Measurements from ENCODE around the gene ACOXL.
"Not testable (repeated sequence)": the region's sequence is repeated elsewhere in the genome, so short reads cannot be mapped to it uniquely, and the experiment has no call there.

The ACOXL gene

DNA sequence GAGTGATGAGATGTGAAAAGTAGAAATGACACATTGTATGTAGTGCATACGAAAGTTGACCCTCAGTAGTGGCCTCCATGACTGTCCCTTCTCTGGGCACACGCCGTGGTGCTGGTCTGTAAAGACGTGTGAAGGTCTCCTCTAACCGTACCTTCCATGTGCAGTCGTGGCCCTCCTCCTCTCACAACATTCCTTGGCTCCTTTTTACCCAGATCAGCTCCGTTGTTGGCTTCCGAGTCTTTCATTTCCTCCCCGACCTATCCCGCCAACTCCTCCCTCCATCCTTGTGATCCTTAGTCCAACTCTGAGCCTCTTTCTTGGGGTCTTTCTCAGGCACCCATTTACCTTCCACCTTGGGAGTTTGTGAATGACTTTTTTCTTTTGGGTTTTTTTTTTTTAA lies 227.9 kb downstream of the ACOXL start:
- no peak for DNase-seq (ENCODE audit: low read depth in 1 of 2, low spot score in 1 of 2)

DNA sequence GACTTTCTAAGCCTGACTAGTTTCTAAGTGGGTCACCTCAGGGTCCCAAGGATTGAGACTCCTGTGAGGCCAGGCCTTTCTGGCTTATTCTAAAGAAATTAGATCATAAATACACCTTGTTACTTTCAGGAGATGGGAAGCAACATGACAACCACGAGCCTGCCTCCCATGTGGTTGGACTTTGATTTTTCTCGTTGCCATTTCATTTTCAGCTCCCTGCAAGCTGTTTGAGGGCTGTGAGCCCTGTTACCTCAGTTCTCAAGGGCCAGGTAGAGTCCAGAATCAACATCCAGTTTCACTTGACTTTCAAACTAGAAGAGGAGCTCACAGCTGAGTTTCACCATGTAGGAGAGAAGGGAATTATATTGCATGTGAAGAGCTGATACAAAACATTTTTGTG lies 228.6 kb downstream of the ACOXL start:
- DNase-seq (ENCODE audit: low read depth in 1 of 2, low spot score in 1 of 2) = no peak

DNA sequence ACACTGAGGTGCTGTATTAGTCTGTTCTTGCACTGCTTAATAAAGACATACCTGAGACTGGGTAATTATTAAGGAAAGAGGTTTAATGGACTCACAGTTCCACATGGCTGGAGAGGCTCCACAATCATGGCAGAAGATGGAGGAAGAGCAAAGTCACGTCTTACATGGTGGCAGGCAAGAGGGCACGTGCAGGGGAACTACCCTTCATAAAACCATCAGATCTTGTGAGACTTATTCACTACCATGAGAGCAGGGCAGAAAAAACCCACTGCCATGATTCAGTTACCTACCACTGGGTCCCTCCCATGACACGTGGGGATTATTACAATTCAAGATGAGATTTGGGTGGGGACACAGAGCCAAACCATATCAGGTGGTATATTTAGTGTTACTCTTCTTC lies 229.3 kb downstream of the ACOXL start:
- DNase-seq (ENCODE audit: low read depth in 1 of 2, low spot score in 1 of 2) = not testable (repeated sequence)

DNA sequence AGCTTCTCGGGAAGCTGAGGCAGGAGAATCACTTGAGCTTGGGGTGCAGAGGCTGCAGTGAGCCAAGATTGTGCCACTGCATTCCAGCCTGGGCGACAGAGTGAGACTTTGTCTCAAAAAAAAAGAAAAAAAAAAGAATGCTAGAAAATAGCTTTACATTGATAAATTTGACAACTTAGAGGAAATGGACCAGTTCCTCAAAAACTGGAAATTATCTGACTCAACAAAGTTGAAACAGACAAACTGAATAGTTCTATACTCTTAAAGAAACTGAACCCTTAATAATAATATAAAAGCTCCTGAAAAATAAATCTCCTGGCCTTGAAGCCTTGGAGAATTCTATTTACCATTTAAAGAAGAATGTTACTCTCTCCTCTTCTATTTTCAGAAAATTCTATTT lies 237.3 kb downstream of the ACOXL start:
- no peak for DNase-seq (ENCODE audit: low read depth in 1 of 2, low spot score in 1 of 2)

DNA sequence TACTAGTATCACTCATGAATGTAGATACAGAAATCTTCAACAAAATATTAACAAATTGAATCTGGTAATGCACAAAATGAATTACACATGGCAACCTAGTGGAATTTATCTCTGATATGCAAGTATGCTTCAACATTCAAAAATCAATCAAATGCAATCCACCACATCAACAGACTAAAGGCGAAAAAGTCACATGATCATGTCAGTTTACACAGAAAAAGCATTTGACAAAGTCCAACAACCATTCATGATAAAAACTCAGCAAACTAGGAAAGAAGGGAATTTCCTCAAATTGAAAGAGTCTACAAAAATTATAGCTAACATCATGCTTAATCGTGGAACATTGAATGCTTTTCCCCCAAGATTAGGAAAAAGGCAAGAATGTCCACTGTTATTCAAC lies 237.8 kb downstream of the ACOXL start:
- DNase-seq (ENCODE audit: low read depth in 1 of 2, low spot score in 1 of 2) = no peak

DNA sequence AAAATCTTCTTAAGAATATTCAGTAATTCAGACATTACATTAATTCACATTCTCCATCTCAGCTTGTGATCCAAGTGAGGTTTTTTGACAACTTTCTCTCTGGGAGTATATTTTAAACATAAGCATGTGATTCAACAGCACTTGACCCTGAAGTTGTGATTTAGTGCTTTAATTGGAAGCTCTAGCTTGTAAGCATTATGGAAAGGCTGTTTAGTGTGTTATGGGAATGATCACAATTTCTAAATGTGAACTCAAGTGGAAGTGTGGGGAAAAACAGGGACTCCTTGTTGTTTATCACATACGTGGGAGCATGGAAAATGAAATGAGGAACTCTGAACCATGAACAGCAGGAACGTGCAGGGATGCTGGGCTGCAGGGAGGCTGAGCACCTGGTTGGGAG lies 239.4 kb downstream of the ACOXL start:
- no peak for DNase-seq (ENCODE audit: low read depth in 1 of 2, low spot score in 1 of 2)

DNA sequence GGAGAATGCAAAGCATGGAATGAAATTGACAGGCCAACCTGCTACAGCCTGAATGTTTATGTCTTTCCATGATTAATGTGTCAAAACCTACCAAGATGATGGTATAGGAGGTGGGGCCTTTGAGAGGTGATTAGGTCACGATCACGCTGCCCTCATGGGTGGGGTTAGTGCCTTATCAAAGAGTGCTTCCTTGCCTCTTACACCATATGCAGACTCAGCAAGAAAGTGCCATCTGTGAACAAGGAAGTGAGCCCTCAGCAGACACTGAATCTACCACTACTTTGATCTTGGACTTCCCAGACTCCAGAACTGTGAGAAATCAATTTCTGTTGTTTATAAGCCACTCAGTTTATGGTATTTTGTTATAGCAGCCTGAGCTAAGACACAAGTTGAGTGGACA lies 240.9 kb downstream of the ACOXL start:
- DNase-seq (ENCODE audit: low read depth in 1 of 2, low spot score in 1 of 2) = no peak

DNA sequence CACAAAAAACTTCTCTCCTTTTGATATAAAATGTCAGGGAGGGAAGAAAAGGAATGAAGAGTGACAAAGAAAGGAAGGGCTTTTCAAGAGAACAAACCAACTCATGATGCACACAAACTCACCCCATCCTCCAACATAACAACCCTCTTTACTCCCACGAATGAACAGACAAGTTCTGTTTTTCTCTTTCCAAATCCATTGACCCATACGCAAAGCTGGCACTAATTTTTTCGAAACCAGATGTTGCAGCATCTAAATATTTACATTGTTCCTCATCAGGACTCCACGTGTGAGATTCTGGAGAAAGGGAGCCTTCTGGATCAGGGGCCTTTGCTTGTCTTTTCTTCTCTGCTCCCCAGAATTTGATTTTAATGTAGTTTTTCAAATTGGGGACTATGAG lies 245.0 kb downstream of the ACOXL start:
- DNase-seq (ENCODE audit: low read depth in 1 of 2, low spot score in 1 of 2) = no peak

DNA sequence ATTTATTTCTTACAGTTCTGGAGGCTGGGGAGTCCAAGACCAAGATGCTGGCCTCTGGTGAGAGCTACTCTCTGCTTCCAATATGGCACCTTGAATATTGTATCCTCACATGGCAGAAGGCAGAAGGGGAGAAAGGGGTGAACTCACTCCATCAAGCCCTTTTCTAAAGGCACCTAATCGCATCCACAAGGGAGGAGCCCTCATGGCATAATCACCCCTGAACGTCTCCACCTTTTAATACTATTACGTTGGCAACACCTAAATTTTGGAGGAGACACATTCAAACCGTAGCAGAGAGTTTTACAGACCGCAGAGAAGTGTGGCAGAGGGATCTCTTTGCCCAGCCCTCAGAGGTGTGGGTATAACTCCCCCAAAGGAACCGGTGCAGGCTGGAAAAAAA lies 245.8 kb downstream of the ACOXL start:
- DNase-seq (ENCODE audit: low read depth in 1 of 2, low spot score in 1 of 2) = no peak

DNA sequence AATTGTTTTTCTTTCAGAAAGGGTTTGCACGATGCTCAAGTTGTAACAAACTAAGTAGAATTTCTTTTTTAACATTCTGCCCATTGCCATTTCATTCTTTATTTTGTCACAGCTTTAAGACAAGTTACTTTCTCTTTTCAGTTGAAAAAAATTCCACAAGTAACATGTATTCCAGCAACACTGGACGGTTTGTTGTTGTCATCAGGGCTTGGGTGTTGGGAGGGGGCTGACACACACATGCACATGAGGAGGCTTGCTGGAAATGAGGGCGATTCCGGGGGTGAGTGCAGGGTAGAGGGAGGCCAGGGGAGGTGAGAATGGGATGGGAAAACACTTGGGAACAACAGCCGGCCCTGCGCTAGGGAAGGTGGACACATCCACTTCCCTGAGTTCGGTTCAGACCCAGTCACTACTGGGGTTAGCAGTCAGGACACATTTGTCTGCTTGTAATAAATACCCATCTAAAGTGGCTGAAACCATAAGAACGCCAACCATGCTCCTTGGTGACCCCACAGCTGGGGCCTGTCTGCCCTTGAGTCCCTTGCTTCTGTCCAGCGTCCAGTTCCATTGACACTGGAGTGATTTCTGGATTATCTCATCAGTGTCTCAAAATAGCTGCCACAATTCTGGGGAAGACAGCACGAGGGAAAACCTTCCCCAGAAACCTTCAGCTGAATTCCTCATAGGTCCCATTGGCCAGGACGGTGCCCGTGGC lies 246.5 kb downstream of the ACOXL start:
- DNase-seq (ENCODE audit: low read depth in 1 of 2, low spot score in 1 of 2) = no peak

DNA sequence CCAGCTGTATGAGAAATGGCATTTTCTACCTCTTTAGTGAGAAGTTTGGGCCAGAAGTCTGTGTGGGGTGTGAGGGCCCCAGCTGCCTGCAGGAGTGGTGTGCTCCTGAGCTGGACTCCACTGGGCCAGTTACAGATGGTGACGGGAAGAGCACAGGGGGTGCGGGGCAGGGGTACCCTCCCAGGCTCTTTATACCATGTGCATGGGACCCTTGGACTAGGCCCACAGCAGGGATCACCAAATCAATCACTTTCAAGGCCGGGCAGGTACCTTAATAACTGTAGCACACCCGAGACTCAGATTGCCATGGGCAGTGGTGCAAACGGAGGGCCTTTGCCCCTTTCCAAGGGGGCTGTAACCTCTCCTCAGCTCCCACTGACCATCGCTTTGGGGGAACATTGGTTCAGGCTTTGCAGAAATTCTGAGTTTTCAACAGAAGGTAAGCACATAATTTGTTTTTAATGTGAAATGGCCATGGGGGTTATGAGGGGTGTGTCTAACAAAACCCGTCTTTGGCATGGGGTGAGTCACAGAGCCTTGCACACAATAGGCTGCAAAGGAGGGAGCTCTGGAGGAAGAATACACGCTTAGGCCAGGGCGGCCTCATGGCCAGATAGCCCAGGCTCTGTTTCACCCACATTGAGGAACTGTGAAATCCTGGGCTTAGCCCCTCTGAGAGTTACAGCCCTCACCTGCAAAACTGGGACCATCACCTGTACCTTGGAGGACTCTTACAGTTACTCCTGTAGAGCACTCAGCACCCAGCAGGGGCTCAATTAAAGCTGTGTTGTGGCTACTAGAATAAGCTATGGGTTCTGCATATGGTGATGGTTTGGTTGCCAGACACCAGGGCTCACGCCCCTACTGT lies 247.3 kb downstream of the ACOXL start:
- no peak for DNase-seq (ENCODE audit: low read depth in 1 of 2, low spot score in 1 of 2)

DNA sequence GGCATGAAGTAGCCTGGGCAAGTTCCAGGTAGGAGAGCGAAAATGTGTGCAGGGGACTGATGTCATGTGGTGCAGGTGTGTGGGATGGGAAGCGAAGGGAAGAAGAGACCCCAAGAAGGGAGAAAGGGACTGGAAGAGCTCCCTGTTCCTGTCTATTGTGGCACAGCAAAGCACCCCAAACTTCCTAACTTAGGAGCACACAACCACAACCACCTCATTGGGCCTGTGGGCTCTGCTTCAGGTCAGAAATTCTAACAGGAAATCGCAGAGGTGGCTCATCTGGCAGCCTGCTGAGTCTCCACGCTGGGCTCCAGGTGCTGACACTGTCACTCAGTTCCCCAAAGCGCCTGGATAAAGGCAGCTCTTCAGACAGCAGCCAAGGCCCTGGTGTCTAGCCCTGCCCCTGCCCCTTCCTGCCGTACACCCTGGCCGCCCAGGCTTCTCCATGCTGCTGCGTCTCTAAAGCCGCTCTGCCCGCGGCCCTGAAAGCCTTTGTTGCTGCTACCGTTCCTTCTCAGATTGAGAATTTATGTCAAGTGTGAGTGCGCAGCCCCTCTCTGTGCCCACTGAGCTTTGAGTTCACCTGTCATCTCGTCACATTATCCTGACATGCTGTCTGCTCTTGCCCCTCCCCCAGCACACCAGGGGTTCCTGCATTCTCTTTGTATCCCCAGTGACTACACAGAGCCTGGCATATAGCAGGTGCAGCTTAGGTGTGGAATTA lies 248.1 kb downstream of the ACOXL start:
- no peak for DNase-seq (ENCODE audit: low read depth in 1 of 2, low spot score in 1 of 2)

DNA sequence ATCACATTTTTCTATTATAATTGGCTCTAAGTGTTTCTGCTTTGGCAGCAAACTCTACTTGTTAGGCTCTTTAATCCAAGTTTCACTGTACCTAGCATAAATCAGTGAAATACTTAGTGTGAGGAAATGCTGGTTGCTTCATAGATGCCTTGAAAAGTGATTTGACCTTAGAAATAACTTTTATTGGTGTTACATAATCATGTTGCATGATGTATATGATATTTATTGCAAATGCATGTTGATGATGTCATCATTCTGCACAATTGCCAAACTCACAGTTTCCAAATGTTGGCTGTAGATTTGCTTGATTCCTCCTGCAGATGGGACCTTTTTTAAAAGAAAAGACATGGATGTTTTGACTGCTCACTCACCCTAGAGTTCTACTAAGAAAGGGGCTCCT lies 250.8 kb downstream of the ACOXL start:
- DNase-seq (ENCODE audit: low read depth in 1 of 2, low spot score in 1 of 2) = no peak

DNA sequence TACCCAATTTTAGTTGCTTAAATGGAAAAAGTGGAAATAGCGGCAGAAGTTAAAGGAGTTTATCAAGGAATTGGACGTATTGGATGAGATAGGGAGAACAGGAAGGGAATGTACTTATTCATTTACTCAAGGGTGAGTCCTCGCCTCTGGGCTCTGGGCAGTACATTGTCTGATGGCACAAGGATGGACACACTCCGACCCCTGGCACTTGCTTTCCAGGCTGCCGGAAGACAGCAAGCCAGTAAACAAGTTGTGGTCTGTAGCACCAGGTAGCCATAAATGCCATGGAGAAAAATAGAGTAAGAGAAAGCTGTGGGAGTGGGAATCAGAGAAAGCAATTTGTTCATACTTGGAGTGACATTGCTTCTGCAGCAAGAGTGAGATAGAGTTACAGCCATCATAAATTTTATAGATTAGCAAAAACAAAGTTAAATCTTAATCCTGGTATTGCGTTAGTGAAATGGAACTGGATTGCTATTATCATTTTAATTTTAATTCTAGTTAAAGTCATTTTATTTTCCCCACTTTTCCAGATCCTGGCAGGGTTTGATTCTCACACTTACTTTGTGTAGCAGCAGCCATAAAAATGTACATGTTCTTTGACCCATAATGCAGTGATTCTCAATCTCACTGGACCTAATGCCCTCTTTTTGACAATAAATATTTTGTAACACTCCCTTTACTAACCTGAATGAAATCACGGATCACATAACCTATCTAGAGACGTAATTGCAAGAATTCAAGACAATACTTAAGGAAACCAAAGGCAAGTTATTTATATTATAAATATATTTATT lies 252.5 kb downstream of the ACOXL start:
- no peak for DNase-seq (ENCODE audit: low read depth in 1 of 2, low spot score in 1 of 2)

DNA sequence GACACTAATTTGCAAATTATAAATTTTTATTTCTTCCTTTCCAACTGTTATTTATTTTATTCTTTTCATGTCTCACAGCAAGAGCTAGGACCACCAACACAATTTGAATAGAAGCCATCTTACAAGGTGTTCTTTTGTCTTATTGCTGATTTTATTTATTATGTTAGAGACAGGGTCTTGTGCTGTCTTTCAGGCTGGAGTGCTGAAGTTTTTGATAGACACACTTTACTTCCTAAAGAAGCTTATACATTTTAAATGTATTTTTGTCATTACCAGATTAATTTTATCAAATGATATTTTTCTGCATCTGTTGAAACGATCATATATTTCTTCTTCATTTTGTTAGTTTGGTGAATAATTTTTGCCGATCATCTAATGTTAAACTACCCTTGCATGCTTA lies 258.1 kb downstream of the ACOXL start:
- no peak for DNase-seq (ENCODE audit: low read depth in 1 of 2, low spot score in 1 of 2)

DNA sequence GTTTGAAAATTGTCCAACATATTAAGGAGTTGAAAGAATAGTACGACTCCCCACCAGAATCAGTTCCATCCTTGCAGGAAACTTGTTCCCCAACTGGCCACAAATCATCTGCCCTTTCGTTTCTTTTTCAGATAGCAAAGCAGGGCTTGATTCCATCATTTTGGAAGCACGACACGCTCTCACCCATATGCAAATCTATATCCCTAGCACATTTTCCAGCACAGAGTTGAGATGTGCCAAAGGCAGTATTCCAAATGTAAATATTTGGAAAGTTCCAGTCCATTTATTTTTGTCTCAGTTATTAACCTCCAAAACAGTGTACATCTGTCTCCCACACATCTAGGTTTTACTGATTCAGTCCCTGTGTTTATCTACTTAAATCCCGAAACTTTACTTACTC lies 259.5 kb downstream of the ACOXL start:
- DNase-seq (ENCODE audit: low read depth in 1 of 2, low spot score in 1 of 2) = no peak

DNA sequence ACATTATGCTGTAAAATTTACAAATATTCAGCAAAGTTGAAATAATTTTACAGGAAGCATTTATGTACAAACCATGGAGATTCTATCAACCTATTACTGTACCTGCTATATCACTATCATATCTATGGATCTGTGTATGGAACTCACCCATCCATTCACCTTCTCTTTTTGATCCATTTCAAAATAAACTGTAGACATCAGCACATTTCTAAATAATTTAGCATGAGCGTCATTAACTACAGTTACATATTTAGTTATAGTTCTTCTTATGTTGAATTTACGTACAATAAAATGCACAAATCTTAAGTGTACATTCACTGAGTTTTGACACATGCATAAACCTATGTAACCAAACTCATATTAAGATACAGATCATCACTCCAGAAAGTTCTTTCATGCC lies 260.5 kb downstream of the ACOXL start:
- DNase-seq (ENCODE audit: low read depth in 1 of 2, low spot score in 1 of 2) = no peak

DNA sequence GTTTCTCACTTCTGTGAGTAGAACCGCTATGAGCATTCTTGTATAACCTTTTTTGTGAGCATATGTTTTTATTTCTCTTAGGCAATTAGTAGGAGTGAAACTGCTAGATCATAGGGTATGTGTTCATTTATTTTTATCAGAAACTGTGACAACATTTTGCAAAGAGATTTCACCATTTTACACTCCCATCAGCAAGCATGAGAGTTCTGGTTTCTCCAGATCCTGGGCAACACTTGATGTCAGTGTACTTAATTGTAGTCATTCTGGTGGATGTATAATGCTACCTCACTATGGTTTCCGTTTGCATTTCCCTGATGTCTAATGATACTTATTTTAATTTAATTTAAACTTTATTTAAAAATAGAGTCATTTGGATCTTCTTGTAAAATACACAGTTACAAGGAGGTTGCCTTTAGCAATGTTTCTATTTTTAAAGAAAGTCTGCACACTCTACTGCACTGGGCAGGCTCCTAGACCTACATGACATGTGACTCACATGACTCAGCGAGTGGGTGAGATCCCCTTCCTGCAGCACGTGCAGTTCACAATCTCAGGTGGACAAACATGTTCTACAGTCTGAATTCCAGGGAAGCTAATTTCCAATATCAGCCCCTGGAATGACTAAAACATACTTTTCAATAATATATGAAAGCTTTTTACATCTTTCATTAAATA lies 261.3 kb downstream of the ACOXL start:
- DNase-seq (ENCODE audit: low read depth in 1 of 2, low spot score in 1 of 2) = no peak

DNA sequence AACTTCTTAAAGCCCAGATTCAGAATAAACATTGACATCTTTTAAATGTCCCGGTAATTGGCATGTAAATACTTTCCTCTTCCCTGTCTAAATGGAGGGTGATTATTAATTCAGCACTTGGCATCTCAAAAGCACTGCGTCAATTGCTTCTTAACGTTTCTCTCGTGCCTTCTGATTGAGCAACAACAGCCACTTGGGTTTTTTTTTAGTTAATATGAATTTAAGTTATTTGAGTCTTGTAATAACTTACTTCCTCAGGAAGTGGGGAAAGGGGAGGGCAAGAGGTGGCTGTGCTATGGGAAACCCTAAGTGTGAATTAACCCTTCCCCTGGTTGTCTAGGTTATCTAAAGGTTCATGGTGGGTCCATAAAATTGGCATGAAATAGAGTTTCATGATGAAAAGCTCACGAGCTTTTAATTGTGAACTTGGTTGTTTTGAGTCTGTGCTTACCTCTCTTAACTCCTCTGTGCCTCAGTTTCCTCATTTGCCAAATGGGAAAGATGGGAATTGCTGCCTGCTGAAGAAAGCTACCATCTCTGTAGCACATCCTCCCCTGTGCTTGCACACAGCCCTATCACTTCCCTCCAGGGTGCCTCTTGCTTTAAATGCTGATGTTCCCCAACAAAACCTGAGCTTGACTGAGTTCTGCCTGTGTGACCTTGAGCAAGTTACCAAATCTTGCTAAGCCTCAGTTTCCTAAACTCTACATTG lies 262.0 kb downstream of the ACOXL start:
- DNase-seq (ENCODE audit: low read depth in 1 of 2, low spot score in 1 of 2) = no peak

DNA sequence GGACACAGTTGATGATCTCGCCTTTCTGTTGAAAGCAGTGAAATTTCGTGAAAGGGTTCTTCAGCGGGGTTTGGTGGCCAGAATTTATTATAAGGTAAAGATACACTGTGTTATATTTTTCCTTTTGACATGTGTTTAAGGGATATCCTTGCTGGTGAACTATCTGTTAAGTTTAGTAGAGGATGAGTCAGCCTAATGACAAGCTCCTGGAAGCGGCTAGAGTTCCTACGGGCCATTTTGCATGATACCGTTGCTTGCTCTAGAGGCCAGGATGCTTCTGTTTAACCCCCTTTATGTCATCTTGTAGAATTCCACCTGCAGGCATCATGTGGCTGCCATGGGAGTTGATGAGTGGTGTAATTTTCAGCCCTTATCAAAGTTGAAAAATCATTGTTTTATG lies 263.5 kb downstream of the ACOXL start:
- DNase-seq (ENCODE audit: low read depth in 1 of 2, low spot score in 1 of 2) = no peak
